ENCODE data around the gene HDLBP.

Gene HDLBP

DNA sequence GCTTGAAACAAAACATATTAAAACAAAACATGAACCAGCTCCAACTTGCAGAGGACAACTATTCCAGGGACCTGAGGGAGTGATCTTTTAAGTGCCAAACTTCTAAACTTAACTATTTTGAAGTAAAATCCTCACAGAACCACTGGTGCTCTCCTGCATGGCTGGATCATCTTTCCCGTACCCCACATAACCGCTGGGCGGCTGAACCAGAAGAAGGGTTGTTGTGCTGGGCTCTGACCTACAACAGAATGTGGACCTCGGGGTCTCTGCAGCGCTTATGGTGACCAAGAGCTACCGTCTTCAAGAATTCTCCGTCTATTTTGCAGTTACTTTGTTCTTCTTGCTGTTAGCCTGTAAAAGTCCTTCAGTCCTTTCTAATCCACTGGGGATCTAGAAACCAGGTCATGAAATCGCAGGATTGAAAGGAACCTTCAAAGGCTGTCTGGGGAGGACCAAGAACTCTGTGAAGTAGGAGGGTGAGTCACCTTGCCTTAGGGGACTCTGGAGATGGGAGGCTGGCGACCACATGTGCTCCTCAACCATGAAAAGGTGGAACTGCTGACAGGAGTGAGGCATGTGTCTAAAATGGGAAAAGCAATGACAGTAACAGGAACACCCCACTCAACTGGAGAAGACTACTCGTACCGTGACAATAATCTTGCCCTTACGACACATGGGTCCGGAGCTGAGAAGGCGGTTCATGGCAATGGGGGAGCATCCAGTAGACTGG, 46.6 kb downstream of the HDLBP start:
- DNase-seq (ENCODE audit: low read depth in 1 of 2, low spot score in 1 of 2) = no peak
- no peak overlapping the region for H3K4me3 ChIP-seq (replicated peaks; ENCODE audit: insufficient read depth, low read length)

DNA sequence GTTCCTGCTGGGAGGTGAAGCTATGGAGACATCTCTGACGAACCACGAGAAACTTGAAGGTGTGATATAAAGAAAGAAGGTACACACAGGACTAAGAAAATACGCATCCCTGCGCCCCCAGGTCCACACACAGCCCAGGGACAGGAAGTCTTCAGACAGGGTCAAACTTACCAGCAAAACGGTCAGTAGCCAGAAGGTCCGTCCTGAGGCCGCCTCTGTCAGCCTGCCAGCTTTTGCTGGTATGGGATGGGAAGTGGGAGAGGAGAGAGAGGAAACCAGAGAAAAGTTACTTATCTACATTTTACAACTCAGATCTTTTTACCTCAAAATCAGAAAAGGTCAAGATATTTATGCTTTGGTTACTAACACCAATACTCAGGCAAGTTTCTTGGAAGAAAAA, 47.2 kb downstream of the HDLBP start:
- TF ChIP-seq POLR2AphosphoS5 (IDR thresholded peaks at IDR 0.05; ENCODE audit: low read depth) (no peak), SPI1 (IDR thresholded peaks at IDR 0.05; ENCODE audit: borderline replicate concordance, low read depth) (no peak), GABPA (IDR thresholded peaks at IDR 0.05; ENCODE audit: low read depth) (no peak)
- TF ChIP-seq, protein P1, sequence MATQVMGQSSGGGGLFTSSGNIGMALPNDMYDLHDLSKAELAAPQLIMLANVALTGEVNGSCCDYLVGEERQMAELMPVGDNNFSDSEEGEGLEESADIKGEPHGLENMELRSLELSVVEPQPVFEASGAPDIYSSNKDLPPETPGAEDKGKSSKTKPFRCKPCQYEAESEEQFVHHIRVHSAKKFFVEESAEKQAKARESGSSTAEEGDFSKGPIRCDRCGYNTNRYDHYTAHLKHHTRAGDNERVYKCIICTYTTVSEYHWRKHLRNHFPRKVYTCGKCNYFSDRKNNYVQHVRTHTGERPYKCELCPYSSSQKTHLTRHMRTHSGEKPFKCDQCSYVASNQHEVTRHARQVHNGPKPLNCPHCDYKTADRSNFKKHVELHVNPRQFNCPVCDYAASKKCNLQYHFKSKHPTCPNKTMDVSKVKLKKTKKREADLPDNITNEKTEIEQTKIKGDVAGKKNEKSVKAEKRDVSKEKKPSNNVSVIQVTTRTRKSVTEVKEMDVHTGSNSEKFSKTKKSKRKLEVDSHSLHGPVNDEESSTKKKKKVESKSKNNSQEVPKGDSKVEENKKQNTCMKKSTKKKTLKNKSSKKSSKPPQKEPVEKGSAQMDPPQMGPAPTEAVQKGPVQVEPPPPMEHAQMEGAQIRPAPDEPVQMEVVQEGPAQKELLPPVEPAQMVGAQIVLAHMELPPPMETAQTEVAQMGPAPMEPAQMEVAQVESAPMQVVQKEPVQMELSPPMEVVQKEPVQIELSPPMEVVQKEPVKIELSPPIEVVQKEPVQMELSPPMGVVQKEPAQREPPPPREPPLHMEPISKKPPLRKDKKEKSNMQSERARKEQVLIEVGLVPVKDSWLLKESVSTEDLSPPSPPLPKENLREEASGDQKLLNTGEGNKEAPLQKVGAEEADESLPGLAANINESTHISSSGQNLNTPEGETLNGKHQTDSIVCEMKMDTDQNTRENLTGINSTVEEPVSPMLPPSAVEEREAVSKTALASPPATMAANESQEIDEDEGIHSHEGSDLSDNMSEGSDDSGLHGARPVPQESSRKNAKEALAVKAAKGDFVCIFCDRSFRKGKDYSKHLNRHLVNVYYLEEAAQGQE (IDR thresholded peaks at IDR 0.05; ENCODE audit: insufficient replicate concordance, low read depth) = no peak
- TF ChIP-seq, protein P2, sequence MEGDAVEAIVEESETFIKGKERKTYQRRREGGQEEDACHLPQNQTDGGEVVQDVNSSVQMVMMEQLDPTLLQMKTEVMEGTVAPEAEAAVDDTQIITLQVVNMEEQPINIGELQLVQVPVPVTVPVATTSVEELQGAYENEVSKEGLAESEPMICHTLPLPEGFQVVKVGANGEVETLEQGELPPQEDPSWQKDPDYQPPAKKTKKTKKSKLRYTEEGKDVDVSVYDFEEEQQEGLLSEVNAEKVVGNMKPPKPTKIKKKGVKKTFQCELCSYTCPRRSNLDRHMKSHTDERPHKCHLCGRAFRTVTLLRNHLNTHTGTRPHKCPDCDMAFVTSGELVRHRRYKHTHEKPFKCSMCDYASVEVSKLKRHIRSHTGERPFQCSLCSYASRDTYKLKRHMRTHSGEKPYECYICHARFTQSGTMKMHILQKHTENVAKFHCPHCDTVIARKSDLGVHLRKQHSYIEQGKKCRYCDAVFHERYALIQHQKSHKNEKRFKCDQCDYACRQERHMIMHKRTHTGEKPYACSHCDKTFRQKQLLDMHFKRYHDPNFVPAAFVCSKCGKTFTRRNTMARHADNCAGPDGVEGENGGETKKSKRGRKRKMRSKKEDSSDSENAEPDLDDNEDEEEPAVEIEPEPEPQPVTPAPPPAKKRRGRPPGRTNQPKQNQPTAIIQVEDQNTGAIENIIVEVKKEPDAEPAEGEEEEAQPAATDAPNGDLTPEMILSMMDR (IDR thresholded peaks at IDR 0.05; ENCODE audit: insufficient read depth, low read length) = no peak
- DNase-seq (ENCODE audit: low read depth in 1 of 2, low spot score in 1 of 2) = no peak
- H3K27ac ChIP-seq (replicated peaks) = no peak overlapping the region
- H3K27me3 ChIP-seq (ENCODE audit: insufficient read depth, poor library complexity, severe bottlenecking) = no peaks in the 10 kb centered on the region
- no peak overlapping the region for H3K4me3 ChIP-seq (replicated peaks; ENCODE audit: insufficient read depth, low read length)

More for the DNA sequence above, 46.6 kb downstream of the HDLBP start:
- Histone ChIP-seq H3K27ac (replicated peaks) (no peak overlapping the region), H3K27me3 (ENCODE audit: insufficient read depth, poor library complexity, severe bottlenecking) (no peaks in the 10 kb centered on the region)
- TF ChIP-seq SPI1 (IDR thresholded peaks at IDR 0.05; ENCODE audit: borderline replicate concordance, low read depth) (no peak), POLR2AphosphoS5 (IDR thresholded peaks at IDR 0.05; ENCODE audit: low read depth) (no peak), GABPA (IDR thresholded peaks at IDR 0.05; ENCODE audit: low read depth) (no peak)
- TF ChIP-seq, protein P1 (IDR thresholded peaks at IDR 0.05; ENCODE audit: insufficient replicate concordance, low read depth) = no peak
- TF ChIP-seq, protein P2 (IDR thresholded peaks at IDR 0.05; ENCODE audit: insufficient read depth, low read length) = no peak

DNA sequence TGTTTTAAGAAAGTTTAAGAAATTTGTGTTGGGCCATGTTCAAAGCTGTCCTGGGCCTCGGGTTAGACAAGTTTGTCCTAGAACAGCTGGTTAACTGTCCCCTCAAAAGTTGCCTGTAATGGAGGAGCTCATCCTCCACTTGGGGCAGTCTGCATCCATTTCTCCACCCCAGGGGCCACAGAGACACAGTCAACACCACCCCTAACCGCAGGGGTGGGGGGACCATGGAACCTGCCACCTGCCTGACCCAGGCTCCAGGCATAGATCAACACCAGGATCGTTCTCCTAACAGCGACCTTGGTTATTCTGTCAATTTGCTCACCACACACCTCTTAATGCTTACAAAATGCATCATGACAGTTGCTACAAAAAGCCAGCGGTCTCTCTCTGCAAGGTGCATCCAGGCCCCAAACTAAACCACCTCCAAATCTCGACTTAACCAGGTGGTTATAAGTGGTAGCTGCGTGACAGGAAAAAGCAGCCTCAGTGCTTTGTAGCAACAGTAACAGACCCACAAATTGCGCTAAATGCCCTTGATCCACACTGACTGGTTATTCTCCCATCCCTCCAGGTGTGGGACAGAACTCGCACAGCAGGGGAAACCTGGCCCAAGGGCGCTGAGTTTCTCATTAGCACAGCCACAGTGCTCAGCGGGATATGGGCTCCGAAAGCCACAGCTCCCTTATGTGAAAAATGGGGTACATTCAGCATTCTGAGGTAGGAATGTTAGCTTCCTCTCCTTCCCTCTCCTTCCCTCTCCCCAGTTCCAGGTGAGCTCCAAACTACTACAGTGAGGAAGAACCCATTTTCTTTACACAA, 48.0 kb downstream of the HDLBP start:
- DNase-seq (ENCODE audit: low read depth in 1 of 2, low spot score in 1 of 2) = no peak
- Histone ChIP-seq H3K27me3 (ENCODE audit: insufficient read depth, poor library complexity, severe bottlenecking) (no peaks in the 10 kb centered on the region), H3K27ac (replicated peaks) (no peak overlapping the region), H3K4me3 (replicated peaks; ENCODE audit: insufficient read depth, low read length) (no peak overlapping the region)
- TF ChIP-seq POLR2AphosphoS5 (IDR thresholded peaks at IDR 0.05; ENCODE audit: low read depth) (no peak), SPI1 (IDR thresholded peaks at IDR 0.05; ENCODE audit: borderline replicate concordance, low read depth) (no peak), GABPA (IDR thresholded peaks at IDR 0.05; ENCODE audit: low read depth) (no peak)
- TF ChIP-seq, protein P1 (IDR thresholded peaks at IDR 0.05; ENCODE audit: insufficient replicate concordance, low read depth) = no peak
- TF ChIP-seq, protein P2 (IDR thresholded peaks at IDR 0.05; ENCODE audit: insufficient read depth, low read length) = no peak

All from HL-60 (cell line).